HG03135 (cell line): Measurements from ENCODE around the gene GPR18.

Experiments
- ATAC-seq: cut with Tn5 transposase; IDR thresholded peaks from one replicate; pipeline ENCODE4 v1.9.1; 2021; ENCODE audit warnings: mild to moderate bottlenecking, moderate library complexity; ENCODE audit not compliant: unreplicated experiment

GPR18 gene

DNA sequence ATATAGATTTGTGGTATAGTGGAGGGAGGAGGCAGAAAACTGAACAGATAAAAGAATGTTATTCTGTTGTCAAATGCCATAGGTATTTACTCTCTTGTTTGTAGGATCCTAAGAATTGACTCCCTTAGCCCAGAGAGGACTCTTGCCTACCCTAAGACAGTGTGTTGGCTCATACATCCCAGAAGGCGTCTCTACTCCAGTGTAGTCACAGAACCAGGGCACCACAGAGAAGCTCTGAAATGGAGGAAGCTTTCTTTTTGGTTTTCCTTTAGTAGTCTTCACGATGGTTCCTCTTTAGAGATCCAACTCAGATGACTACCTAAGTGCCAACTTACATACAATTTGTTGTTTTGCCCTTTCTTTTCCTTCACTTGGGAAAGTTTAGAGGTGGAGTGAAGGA lies 35.0 kb upstream of the GPR18 start:
- ATAC-seq: no peak

DNA sequence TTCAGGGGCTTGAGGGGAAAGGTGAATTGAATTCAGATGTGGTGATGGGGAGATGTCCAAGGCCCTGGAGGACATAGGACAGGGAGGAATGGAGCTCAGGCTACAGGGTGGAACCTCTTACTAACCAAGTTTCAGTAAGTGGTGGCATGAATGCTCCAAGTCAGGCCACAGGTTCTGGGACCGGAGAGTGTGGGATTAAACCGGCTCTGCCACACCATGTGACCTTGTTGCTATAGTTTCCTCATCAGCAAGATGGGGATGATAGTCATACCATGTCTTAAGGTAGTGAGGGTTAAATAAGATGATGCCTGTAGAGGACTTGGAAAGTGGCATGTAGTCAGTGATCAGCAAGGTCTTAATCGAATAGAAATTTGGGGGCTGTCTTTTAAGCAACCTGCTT lies 32.7 kb upstream of the GPR18 start:
- ATAC-seq: no peak

DNA sequence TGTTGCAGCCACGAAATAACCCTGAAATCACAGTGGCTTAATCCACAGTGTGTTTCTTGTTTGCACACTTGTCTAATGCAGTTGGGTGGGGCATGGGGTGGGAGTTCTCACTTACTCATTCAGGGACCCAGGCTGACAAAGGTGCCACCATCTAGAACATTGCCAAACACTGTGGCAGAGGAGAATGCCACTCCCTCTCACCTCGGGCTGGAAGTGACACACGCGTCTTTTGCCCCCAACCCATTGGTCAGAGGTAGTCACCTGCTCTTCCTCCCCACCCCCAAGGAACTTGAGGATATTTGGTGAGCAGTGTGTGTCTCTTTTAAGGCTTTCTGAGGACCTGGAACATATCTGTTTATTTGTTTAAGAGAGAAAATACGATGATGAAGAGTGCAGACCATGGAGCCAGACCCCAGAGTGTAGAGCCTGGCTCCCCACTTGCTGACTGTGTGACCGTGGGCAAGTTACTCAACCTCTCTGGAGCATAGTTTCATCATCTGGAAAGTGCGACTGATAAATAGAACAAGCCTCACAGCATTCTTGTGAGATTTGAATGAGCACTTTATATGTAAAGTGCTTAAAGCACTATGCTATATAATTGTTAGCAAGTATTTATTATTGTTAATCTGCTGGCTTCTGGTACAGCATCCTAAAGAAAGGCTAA lies 31.6 kb upstream of the GPR18 start:
- ATAC-seq: no peak

DNA sequence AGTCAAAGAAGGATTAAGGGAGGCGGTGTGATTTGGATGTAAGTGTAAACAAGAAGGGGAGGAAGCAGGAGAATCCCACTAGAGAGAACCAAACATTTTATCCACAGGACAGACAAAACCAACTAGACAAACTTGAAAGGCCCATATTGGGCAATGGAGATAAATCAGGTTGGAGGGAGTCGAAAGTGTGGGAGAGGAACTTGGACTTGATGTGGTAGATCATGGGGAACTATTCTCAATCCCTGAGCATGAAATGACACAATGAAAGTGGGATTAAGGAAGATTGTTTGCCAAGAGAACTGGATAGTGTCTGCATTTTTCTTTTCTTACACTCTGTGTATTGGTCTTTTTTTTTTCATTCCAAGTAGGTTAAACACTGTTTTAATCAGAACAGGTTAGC lies 31.1 kb upstream of the GPR18 start:
- ATAC-seq: no peak

DNA sequence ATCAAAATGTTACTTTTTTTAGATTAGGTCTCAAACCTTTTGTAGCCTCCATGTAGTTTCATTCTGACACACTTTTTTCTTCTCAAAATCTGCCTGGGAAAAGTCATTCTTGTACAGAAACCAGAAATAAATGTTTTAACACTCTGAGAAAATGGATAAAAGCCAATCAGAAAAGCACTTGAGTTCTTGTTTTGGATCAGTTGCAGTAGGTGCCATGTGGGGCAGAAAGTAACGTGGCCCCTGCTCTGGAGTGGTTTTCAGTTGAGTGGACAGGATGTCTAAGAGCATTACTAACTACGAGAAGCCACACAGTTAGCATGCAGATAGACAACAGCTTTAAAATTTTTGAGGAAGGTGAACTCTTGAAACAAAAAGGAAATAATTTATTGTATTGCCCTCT lies 29.9 kb upstream of the GPR18 start:
- ATAC-seq: peak; percentile 85

DNA sequence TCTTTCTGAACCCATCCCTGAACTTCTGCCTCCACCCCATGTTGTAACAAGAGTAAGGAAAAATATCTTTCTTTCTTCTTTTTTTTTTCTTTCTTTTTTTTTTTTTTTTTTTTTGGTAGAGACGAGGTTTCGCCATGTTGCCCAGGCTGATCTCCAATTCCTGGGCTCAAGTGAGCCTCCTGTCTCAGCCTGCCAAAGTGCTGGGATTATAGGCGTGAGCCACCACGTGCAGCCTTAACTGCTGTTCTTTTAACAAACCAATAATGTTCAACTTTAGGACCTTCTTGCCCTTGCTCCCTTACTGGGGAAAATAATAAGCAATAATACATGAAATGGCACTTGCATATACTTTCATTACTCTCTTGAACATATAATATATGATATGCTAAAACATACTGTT lies 29.4 kb upstream of the GPR18 start:
- peak; percentile 4 for ATAC-seq

DNA sequence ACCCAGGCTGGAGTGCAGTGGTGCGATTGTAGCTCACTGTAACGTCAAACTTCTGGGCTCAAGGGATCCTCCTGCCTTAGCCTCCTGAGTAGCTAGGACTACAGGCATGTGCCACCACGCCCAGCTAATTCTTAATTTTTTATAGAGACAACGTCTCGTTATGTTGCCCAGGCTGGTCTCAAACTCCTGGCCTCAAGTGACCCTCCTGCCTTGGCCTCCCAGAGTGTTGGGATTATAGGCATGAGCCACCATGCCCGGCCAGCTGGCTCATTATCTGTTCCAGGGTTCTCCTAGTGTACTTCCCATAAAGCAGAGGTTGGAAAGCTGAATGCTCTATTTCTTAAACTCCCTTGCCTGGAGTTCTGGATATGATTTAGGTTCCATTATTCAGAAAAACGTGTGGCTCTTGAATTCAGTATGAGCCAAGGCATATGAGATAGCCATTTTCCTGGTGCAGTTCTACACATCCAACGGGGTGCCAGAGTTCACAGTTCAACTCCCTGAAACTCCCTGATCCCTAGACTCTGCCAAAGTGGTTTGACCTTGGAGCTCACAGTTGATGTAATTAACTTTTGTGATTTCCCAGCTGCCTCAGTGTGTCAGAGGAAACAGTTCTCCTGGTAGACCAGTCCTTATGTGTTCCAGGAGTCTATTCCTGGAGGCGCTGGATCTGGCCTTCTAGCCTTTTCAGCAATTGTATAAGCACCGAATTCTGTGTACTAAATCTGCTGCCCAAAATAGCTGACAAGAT lies 27.4 kb upstream of the GPR18 start:
- no peak for ATAC-seq

DNA sequence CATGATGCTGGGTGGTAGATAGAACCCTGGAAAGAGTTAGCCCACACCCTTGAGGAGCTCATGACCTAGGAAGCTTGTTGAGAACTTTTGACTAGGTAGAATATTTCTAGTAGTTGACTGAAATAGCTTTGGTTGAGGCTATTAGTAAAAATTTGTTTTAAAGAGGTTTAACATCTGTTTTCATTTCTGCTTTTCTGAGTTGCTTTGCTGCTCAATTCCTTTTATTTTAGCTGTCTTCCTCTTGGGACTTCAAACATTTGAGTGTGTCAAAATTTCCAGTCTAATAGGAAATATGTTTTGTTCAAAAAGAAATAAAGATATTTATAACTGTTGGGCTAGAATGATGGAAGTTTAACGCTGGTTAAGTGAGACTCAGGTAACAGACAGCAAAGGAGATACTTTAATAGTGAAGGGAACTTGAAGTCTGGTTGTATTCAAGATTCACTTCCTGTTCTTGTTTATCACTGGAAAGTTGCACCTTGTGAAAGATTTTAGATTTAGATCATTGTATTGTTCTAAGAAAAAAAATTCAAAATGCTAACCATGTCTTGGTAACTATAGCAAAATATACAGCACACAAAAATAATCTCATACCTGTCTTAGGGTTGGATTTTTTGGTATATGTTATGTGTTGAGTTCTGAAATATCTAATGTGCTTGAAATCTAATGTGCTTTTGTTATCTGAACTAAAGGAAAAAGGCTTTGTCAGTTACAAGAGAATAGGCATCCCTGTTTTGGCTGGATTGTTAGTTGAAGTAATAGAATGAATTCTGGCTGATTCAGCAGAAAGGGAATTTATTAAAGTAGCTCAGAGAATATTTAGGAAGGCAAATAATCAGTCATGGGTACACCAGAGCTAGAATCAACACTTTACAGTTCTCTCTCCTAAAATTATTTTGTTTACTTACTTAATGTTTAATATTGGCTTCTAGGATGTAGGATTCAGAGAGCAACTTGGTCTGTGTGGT lies 24.4 kb upstream of the GPR18 start:
- peak; percentile 60 for ATAC-seq

DNA sequence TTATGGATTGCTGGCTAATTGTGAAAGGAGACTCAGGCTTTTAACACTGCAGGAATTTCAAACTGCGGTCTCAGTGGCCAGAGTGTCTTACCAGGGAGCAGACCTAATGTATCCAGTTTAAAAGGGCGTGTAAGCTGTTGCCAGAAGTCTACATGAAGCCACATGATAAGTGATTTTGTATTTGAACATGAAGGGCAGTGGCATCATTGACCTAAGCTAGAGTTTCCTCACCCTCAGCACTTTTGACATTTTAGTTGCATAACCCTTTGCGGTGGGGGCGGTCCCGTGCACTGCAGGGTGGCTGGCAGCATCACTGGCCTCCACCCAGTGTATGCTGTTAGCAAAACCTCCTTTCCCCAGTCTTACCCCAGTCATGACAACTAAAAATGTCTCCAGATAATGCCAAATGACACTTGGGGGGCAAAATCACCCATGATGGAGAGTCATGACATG lies 23.7 kb upstream of the GPR18 start:
- ATAC-seq: peak; percentile 58

DNA sequence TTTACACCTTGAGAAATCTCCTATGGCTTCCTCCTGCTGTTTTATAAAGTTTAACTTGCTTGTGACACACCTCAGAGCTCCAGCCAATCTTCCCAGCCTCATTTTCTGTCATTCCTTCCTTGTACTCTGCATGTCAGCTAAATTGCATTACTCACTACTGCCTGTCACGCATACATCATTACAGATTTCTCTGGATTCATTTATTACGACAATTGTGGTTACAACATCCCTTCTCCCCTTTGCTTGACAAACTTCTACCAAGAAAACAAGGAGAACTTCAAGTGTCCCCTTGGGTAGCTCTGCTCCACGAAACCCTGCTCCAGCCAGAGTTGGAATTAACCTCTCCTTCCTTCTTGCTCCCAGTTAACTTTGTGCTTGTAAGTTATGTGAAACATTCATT lies 22.0 kb upstream of the GPR18 start:
- no peak for ATAC-seq

DNA sequence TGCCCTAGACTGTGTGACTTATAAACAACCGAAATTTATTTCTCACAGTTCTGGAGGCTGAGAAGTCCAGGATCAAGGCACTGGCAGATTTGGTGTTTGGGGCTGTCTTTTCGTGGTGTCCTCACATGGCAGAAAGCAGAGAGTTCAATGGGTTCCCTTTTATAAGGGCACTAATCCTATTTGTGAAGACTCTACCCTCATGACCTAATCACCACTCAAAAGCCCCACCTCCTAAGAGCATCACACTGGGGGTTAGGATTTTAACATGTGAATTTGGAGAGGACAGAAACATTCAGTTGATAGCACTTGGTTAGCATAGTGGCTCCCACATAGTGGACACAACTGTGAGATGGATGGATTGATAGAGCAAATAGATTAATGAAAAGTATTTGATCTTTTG lies 21.5 kb upstream of the GPR18 start:
- no peak for ATAC-seq

DNA sequence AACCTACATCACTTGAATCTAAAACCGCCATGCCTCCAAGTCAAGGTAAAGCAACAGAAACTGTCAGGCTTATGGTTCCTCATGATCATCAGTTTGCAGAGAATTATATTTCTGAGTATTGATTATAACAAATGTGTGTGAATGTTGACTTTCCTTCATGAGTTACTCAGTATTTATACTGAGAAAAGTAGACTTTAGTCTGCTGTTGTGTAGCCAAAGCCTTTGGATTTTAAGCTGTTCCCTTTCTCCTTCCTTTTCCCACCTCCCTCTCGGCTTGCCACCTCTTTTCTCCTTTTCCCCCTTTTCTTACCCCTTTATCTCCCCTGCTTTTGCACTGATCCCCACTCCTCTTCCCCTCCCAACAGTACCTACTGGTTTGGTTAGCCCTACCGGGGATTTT lies 20.7 kb upstream of the GPR18 start:
- ATAC-seq: no peak

DNA sequence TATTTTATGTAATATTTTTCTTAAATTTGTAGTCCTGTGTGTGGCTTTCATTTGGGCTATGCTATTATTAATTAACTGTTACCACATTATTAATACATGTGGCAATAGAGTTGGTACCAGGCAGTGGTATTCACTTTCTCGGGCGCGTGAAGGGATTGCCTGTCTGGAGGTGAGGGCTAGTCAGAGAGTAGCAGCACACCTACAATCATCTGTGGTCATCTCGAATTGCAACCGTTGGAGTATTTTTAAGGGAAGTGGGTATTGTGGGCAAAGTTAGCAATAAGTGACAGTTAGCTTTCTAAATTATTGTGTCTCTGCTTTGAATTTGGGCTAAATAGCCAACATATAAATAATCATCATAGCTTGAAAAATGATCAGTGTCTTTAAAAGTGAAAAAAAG lies 20.0 kb upstream of the GPR18 start:
- ATAC-seq: no peak

DNA sequence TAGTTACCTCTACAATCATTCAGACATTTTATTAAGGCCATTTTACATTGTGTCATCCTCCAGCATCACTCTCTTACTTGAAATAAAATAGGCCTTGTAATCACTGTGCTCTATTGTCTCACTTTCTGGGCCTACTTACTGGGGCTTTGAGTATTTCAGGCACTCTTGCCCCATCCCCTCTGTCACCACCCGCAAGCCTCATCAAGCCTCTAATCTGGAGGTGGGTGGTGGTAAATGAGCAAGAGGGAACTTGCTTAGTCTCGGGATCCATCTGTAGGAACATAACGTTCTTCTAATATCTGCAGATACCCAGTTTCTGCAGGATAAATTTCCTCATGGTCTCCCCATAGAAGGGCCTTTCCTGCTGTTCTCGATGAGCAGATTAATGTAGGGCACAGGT lies 19.4 kb upstream of the GPR18 start:
- no peak for ATAC-seq

DNA sequence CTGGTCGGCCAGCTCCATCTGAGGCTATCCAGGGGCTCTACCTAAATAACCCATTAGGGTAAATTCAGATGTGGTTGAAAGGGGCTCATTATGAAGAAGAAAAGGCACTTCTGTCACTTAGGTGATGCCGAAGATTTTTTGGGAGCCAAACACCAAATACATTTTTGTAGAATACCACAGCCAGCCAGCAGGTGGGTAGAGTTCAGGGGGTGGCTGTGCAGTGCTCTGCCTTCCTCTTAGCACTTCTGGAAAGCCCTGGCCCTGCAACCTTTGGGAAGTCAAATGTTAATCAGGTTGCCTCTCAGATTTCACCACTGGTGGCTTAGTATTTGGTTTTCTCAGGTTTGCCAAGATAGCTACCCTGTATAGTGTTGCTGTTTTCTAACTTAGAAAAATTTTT lies 18.5 kb upstream of the GPR18 start:
- ATAC-seq: no peak

DNA sequence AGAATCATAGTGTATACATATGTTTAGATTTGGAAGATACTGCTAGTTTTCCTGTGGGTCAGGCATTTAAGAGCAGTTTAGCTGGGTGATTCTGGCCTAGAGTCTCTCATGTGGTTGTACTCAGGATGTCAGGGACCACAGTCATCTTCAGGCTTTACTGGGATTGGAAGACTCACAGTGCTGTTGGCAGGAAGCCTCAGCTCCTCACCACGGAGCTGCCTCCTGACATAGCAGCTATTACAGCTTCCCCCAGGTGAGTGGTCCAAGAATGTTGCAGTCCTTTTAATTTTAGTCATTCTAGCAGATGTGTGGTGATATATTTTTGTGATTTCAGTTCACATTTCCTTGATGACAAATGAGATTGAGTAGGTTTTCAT lies 16.9 kb upstream of the GPR18 start:
- no peak for ATAC-seq

DNA sequence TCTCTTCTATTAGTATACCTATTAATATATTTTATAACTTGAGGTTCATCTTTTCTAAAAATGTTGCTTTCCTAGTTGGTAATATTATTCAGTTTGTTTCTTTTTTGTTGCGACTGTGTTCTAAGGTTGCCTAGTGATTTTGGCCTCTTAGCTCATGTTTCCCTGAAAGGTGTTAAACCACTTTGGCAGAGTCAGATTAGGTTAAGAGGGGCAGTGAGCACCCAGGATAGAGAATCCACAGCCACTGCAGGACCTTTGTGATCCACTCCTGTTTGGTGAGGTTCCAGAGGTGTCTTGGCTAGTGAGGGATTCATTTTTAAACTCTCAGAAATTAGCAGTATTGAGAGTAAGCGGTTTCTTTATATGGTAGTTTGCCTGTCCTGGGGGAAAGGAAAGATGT lies 14.9 kb upstream of the GPR18 start:
- no peak for ATAC-seq

DNA sequence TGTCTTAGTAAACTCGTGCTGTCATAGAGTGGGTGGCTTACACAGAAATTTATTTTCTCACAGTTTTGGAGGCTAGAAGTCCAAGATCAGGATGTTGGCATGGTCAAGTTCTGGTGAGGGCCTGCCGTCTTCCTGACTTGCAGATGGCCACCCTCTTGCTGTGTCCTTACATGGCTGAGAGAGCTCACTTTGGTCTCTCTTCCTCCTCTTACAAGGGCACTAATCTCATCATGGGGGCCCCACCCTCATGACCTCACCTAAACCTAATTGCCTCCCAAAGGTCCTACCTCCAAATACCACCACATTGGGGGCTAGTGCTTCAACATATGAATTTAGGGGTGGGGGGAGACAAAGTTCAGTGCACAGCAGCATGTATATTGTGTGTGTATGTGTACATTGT lies 14.3 kb upstream of the GPR18 start:
- ATAC-seq: no peak

DNA sequence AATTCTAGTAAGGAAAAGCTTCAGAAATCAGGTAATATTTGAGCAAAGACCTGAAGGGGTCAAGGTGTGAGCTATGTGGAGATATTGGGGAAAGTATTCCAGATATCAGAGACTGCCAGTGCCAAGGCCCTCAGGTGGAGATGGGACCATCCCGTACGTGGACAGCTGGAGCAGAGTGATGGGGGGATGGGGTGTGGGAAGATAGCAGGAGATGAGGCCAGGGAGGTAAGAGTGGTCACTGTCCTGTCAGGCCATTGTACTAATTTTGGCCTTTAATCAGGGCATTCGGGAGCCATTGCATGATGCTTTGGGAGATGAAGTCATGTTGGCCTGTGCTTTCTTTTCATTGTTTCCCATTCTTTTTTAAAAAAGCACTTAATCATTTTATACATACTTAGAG lies 13.1 kb upstream of the GPR18 start:
- no peak for ATAC-seq

DNA sequence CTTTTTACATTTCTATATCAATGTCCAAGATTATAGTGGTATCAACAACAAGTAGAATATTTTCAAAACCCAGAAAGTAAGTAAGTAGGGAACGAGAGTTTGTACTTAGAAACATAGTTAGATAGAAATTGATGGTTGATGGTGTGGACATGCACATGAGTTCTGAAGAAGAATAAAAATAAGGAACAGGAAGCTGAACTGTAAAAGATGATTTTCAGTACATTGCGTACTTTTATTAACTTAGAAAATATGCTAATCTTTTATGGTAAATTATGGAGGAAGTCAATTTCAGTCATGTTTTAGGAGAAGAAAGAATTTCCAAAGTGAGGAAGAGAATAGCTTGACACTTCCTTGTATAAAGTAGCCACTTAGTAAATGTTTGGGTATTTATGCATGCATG lies 12.3 kb upstream of the GPR18 start:
- no peak for ATAC-seq

DNA sequence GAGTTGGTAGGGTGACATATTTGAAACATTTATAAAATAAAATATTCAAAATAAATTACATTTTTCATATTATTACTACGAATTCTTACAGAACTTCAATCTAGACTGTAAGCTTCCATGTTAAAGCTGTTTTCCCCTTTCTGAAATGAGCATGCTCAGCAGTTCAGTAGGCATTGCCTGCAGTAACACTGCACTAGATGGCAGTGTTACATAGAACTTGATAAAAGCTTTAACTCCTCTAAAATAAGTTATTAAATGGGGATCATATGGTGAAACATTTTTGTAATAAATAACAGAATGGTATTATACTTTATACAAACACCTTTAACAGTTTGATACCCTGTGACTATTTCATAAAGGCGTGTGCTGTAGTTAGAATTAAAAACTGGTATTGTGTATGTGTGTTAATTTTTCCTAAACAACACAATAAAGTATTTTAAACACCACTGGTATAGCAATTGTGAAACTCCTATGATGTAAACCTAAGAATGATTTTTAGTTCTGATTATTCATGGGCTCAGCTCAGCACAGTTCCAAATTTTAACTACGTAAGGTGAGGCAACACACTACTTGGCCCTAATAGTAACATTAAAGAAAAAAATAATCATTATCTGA lies 11.6 kb upstream of the GPR18 start:
- peak; percentile 71 for ATAC-seq
